ENCODE data around the gene MAGEA3. TPM values are rescaled to one million over a fixed set of nuclear protein-coding genes. Genes with fewer than 3 reads are reported as not detected.
"Not testable (repeated sequence)": the region's sequence is repeated elsewhere in the genome, so short reads cannot be mapped to it uniquely, and the experiment has no call there.

The MAGEA3 gene
- total RNA-seq, 1 donor from 2014 or later, result not detected

- intact Hi-C loops (cut with DNase I), result no loop called here
- no peak for TF ChIP-seq CTCF (IDR thresholded peaks at IDR 0.05)
- Histone ChIP-seq H3K4me3 (no peak overlapping the region), H3K4me1 (no peaks in the 10 kb centered on the region), H3K27me3 (ENCODE audit: low read depth) (no peaks in the 10 kb centered on the region), H3K27ac (no peak overlapping the region), H3K36me3 (no peaks in the 10 kb centered on the region), H3K9me3 (no peaks in the 10 kb centered on the region)
- ATAC-seq (no peak), DNase-seq (no peak)
These were observed 26.8 kb downstream of the MAGEA3 start for GRCh38 chrX:152725409-152725808.

GRCh38 chrX:152733261-152733975 is 34.8 kb downstream of the MAGEA3 start, which contains the start of the genes CSAG1 and MAGEA12:
TSS of gene CSAG1 (minus strand) at chrX:152733721. CDS start at chrX:152732460, 1,261 bp downstream.
TSS of gene MAGEA12 (plus strand) at chrX:152733757. CDS start at chrX:152736162, 2,405 bp downstream.
- H3K4me3 ChIP-seq, result no peak within 1 kb of the TSS
- no peak for TF ChIP-seq CTCF (IDR thresholded peaks at IDR 0.05)
- ATAC-seq (no peak), DNase-seq (no peak)
- intact Hi-C loops (cut with DNase I), result no loop called here
- no peaks in the 10 kb centered on the region for H3K27me3 ChIP-seq (ENCODE audit: low read depth)
- H3K27ac ChIP-seq, result no peak within 1 kb of the TSS
- H3K4me1 ChIP-seq, result no peaks in the 10 kb centered on the region
- no peaks in the 10 kb centered on the region for H3K9me3 ChIP-seq
- no peaks in the 10 kb centered on the region for H3K36me3 ChIP-seq

GRCh38 chrX:152734143-152734858 is 35.7 kb downstream of the MAGEA3 start:
- intact Hi-C loops (cut with DNase I); ATAC-seq; H3K4me1 ChIP-seq; DNase-seq; H3K36me3 ChIP-seq; H3K27me3 ChIP-seq (ENCODE audit: low read depth); H3K9me3 ChIP-seq; H3K4me3 ChIP-seq; H3K27ac ChIP-seq: not testable (repeated sequence)

GRCh38 chrX:152735101-152735500 is 36.5 kb downstream of the MAGEA3 start:
- Histone ChIP-seq H3K36me3 (no peaks in the 10 kb centered on the region), H3K27ac (no peak overlapping the region), H3K4me1 (no peaks in the 10 kb centered on the region), H3K27me3 (ENCODE audit: low read depth) (no peaks in the 10 kb centered on the region), H3K9me3 (no peaks in the 10 kb centered on the region), H3K4me3 (no peak overlapping the region)
- no peak for ATAC-seq
- no peak for TF ChIP-seq CTCF (IDR thresholded peaks at IDR 0.05)
- intact Hi-C loops (cut with DNase I), result no loop called here
- no peak for DNase-seq

- Histone ChIP-seq H3K36me3 (no peaks in the 10 kb centered on the region), H3K27me3 (ENCODE audit: low read depth) (no peaks in the 10 kb centered on the region), H3K27ac (no peak overlapping the region), H3K9me3 (no peaks in the 10 kb centered on the region), H3K4me3 (no peak overlapping the region), H3K4me1 (no peaks in the 10 kb centered on the region)
- TF ChIP-seq CTCF (IDR thresholded peaks at IDR 0.05), result no peak
- DNase-seq (no peak), ATAC-seq (no peak)
- intact Hi-C loops (cut with DNase I), result no loop called here
These were observed 37.4 kb downstream of the MAGEA3 start for GRCh38 chrX:152735860-152736511.

GRCh38 chrX:152736528-152736927 is 37.9 kb downstream of the MAGEA3 start:
- H3K27me3 ChIP-seq (ENCODE audit: low read depth); H3K27ac ChIP-seq; ATAC-seq; DNase-seq; H3K4me1 ChIP-seq; H3K4me3 ChIP-seq; H3K36me3 ChIP-seq; H3K9me3 ChIP-seq; intact Hi-C loops (cut with DNase I): not testable (repeated sequence)

Measured in lower lobe of right lung (tissue), 2 donors.